DMS114 treated with DMSO at 0.1 percent for 48 hours (cell line): ENCODE results near the gene CDC42EP4.

Experiments
- DNase-seq: peaks from one replicate; lab custom pipeline; 2025; ENCODE audit not compliant: unreplicated experiment; lab: John Stamatoyannopoulos, UW

Gene CDC42EP4

GRCh38 chr17:73304438-73304837 lies 7.4 kb downstream of the CDC42EP4 start:
- DNase-seq = no peak

DNA sequence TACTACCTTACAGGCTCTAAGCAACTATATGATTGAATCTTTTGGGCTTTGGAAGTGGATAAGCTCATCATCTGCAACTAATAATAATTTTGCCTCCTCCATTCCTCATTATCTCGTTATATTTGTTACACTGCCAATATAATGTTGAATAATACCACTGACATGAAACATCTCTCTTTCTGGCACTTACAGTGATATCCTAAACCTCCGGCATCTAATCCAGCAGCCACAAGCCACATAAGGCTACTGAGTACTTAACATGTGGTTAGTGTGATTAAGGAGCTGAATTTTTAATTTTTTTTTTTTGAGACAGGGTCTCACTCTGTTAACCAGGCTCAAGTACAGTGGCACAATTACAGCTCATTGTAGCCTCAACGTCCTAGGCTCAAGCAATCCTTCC lies 9.6 kb downstream of the CDC42EP4 start:
- DNase-seq = no peak

DNA sequence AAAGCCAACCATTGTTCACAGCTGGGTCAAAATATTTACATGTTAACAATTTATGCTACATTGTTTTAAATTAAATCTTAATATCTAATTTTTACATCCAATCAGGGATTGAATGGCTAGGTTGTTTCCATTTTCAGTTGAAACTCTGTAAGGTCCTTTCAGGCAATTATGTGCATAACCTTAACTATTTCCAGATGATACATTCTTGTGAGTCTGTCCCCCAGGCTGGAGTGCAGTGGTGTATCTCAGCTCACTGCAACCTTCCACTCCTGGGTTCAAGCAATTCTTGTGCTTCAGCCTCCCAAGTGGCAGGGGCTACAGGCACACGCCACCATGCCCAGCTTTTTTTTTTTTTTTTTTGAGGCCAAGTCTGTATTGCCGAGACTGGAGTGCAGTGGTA lies 10.4 kb downstream of the CDC42EP4 start:
- no peak for DNase-seq

DNA sequence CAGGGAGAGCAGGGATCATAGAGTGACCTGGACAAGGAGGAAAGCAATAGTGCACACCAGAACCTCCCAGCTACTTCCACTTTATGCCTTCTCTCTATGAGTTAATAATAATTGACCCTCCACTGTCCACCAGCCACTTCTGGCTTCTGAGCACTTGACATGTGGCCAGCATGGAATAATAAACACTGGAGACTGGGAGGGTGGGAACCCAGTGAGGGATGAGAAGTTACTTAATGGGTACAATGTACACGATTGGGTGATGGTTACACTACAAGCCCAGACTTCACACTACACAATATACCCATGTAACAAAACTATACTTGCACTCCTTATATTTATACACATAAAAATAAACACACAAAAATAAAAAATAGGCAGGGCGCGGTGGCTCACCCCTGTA lies 11.4 kb downstream of the CDC42EP4 start:
- no peak for DNase-seq

DNA sequence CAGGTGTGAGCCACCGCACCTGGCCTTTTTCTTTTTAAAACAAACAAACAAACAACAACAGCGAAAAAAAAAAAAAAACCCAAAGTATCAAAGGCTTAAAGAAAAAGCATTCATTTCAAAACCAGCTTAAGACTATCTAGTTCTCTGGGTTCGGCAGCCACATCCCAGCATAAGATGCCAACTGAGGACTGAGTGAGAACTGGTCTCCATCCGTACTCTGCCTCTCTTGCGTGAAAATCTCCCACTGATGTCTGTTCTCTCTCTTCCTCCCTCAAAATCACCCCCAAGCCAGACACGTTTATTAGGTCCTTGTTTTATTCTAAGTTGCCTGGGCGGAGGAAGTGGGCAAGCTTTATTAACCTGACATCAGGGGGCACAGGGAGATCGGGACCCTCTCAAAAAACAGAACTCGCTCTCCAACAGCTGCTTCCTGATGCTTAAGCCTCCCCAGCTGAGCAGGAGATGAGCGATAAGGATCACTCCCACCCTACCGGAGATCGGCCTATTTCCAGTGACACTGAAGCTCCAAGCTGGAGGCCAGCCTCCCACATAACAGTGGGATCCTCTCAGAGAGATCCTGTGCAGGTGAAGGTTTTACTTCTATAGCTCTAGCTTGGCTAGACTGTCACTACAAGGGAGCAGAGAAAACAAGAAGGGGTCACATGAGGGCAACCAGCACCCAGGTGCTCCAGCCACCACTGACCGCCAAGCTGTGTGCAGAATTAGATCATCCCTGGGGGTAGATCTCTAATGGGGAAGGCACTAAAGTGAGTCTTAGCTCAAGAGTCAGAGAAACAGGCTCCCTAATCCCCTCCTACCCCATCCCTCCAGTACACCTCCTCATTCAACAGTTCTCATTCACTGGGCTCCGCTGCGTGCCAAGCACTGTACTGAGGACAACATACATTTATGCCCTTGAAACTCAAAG lies 13.6 kb downstream of the CDC42EP4 start:
- DNase-seq = no peak

- no peak for DNase-seq
Observed at GRCh38 chr17:73293480-73293911, 18.3 kb downstream of the CDC42EP4 start.

DNA sequence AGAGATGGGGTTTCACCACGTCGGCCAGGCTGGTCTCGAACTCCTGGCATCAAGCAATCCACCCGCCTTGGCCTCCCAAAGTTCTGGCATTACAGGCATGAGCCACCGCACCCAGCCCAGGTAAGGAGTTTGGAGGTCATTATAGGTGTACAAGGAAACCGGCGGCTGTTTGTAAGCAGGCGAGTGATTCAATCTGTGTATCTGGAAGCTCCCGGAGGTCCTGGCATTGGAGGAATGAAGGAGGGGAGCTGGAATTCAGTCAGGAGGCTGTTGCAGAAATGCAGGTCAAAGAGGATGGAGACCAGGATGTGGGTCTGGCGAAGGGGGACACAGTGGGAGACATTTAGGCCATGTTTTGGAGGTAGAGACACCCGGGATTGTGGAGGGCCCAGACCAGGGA lies 18.8 kb downstream of the CDC42EP4 start:
- no peak for DNase-seq

DNA sequence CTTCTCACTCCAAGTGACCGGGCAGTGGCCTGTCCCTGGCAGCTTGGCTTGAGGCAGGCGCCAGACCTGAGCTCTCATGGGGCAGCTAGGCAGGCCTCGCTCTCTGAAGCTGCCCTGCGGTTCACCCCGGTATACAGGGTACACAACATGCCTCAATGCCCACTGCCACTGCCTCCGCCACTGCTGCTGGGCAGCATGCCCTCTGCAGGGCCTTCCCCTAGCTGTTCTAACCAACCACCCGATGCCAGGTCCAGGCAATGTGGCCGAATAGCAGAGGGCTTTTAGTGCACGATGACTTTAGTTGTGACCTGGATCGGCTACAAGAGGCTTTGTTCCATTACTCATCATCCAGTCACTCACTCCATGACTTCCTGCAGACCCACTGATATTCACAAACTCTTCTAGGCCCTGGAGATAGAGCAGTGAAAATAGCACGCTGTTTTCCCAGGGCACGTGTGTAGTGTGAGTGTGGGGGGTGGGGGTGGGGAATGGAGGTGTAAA lies 19.7 kb downstream of the CDC42EP4 start:
- no peak for DNase-seq

- no peak for DNase-seq
Observed at GRCh38 chr17:73291260-73291801, 20.5 kb downstream of the CDC42EP4 start.

- no peak for DNase-seq
Observed at GRCh38 chr17:73290399-73291259, 21.2 kb downstream of the CDC42EP4 start.

DNA sequence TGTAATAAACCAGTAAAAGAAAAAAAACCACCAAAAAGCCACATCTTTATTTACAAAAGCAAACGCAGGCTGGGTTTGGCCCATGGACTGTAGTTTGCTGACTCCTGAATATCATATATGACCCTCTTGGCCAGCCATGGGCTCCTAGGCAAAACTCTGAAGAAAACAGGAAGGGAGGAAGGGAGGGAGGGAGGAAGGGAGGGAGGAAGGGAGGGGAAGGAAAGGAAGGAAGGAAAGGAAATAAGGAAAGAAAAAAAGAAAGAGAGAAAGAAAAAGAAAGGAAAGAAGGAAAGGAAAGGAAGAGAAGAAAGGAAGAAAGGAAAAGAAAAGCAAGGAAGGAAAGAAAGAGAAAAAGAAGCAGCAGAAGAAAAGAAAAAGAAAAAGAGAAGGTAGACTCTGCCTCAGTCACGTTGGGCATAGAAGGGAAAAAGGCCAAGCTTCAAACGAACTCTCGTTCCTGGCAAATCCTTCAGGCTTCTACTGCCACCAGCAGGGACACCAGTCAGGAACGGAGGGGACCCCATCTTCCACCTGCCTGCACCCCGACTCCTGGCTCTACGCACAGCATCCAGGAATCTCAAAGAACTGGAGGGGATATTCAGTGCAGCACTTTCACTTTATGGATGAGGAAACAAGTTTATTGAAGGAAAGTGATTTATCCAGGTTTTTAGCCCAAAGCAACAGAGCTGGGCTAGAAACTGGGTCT lies 22.1 kb downstream of the CDC42EP4 start:
- DNase-seq = no peak

DNA sequence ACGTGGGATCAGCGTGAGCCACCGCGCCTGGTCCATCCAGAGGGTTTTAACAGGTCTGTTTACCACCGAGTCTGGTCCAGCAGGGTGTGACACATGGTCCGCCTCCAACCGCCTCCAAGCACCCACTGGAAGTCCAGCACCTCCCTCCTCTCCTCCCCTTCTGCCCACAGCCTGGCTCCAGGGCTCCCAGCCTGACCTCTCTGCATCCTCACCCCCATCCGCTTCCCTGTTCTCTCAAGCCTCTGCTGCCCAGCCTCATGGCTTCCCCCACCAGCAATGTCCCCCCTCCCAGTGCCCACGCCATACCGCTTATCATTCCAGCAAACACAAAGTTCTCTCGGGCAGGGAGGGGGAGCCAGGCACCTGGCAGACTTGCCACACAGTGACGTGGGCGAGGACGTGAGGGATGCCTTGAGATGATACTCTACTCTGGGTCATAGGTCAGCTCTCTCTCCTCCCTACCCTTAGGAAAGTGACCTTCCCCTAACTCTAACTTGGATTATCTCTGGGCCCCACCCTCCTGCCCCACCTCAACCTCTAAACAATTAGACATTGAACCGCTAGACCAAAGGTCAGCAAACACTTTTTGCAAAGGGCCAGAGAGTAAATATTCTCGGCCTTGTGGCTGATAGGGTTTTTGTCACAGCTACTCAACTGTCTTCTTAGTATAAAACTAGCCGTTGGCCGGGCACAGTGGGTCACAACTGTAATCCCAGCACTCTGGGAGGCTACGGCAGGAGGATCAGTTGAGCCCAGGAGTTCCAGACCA lies 23.1 kb downstream of the CDC42EP4 start:
- no peak for DNase-seq

DNA sequence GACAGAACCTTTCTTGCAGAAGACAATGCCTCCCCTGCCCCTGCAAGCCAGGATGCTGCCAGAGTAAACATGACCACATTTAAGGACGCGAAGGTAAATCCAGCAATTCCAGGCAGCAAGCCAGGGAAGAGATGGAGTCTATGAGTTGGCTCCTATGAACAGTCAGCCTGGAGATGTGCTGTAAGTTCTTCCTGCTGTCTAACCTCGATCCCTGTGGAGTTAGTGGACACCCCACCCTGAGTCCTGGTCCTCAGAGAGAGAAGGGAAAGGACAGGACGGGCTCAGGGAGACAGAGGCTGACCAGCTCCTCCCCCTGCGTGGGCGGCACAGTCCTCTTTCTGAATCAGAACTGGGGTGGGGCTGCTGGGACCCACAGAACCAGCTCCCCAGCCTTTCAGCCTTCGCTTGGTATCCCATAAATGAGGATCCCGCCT lies 24.9 kb downstream of the CDC42EP4 start:
- DNase-seq = no peak

GRCh38 chr17:73285916-73286862 lies 25.6 kb downstream of the CDC42EP4 start:
- no peak for DNase-seq

DNA sequence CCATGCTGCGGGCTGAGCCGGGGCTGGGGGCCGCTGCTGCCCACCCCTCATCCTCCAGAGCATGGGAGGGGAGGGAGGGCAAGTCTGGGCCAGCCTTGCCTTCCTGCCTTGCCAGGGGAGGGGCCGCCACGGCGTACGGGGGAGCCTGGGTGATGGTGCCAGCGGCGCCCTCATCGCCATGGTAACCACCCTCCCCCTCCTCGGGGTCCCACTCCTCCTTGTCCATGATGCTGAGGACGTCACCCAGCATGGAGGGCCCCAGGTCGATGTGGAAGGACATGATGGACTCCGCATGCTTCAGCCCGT lies 26.2 kb downstream of the CDC42EP4 start:
- no peak for DNase-seq

- no peak for DNase-seq
Observed at GRCh38 chr17:73284906-73285602, 26.7 kb downstream of the CDC42EP4 start.

- DNase-seq = no peak
Observed at GRCh38 chr17:73284354-73284753, 27.4 kb downstream of the CDC42EP4 start.

DNA sequence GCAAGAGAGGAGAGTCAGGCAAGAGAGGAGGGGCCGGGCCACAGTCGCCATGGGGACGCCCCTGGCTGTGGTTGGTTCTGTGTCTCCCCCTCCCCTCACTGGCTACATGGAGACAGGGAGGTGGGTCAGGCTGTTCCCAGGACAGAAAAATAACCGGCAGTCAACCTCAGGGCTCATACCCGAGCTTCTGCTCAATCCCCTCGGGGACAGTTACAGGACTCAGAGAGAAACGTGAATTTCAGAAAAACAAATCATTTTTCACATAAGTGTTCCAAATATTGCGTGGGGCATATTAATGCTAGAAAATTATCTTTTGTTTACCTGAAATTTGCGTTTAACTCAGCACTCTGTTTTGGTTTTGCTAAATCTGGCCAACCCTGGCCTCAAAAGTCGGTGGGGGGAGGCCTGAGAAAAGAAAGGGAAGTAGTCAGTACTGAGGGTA lies 27.9 kb downstream of the CDC42EP4 start:
- DNase-seq = no peak
